ENCODE data around the gene PLA2G4F.

PLA2G4F gene

DNA sequence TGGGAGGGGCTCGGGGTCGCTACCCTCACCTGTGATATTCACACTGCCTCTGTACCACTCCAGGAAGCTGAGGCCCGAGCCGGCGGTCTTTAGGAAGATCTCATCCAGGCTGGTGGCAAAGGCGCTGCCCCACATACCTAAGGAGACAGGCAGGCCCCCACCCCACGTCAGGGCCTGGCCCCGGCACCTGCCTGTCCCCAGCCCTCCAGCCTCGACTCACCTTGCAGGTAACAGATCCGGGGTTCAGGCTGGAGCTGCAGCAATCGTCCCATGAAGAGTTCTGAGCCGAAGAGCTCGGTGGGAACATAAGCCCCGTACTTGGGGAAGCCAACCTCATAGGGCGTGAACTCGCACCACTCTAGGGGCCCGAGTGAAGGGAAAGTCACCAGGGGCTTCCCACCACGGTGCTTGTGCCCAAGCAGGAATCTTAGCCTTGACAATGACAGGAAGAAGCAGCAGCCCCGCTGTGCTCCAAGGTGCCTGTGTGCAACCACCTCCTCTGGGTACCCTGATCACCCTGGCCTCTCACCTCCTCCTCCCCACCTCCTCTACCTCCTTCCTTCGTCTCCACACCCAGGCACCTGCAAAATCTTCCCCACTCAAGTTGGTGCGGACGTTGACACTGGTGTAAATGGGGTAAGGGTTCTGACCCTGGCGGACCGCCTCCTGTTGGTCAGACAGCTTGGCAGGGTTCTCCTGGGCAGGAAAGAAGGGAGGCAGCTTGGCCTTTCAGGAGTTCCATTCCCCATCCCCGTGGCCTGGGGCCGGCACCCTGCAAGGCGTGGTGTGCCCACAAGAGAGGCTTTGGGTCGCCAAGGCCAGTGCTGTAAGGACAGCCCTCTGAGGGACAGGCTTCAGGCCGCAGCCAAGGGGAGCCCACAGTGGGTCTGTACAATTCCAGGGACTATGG is 10.6 kb downstream of the PLA2G4F start:
- in situ Hi-C loops (cut with MboI; ENCODE audit: low pct_unique_long_range_greater_than_20kb, low sequenced_read_pairs, unreplicated experiment): no loop called here
- TF ChIP-seq, protein P1, sequence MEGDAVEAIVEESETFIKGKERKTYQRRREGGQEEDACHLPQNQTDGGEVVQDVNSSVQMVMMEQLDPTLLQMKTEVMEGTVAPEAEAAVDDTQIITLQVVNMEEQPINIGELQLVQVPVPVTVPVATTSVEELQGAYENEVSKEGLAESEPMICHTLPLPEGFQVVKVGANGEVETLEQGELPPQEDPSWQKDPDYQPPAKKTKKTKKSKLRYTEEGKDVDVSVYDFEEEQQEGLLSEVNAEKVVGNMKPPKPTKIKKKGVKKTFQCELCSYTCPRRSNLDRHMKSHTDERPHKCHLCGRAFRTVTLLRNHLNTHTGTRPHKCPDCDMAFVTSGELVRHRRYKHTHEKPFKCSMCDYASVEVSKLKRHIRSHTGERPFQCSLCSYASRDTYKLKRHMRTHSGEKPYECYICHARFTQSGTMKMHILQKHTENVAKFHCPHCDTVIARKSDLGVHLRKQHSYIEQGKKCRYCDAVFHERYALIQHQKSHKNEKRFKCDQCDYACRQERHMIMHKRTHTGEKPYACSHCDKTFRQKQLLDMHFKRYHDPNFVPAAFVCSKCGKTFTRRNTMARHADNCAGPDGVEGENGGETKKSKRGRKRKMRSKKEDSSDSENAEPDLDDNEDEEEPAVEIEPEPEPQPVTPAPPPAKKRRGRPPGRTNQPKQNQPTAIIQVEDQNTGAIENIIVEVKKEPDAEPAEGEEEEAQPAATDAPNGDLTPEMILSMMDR (IDR thresholded peaks at IDR 0.05; ENCODE audit: extremely low read depth, insufficient read depth, missing control alignments): no peak
- no peak for DNase-seq (ENCODE audit: low spot score)

DNA sequence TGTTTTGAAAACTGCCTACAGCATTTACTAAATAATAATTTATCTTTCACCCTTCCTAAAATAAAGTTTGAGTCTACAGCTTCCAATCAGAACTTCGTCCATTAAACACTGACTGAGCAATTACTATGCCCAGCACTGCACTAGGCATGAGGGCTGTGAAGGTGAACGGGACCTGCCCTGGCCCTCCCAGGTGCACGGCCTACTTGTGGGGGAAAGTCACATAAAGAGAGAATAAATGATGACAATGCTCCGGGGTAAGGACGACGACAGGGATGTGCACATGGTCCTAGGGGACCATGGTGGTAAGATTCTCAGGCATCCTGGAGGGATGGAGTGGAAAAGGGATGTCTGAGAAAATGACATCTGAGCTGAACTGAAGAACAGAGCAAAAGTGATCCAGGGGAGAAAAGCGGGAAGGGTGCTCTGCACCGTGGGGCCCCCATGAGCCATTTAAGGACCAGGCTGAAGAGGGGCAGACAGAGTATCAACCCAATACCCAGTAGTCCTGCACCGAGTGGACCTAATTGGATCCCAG is 11.5 kb downstream of the PLA2G4F start:
- DNase-seq (ENCODE audit: low spot score): no peak
- TF ChIP-seq, protein P1 (IDR thresholded peaks at IDR 0.05; ENCODE audit: extremely low read depth, insufficient read depth, missing control alignments): no peak
- in situ Hi-C loops (cut with MboI; ENCODE audit: low pct_unique_long_range_greater_than_20kb, low sequenced_read_pairs, unreplicated experiment): no loop called here

DNA sequence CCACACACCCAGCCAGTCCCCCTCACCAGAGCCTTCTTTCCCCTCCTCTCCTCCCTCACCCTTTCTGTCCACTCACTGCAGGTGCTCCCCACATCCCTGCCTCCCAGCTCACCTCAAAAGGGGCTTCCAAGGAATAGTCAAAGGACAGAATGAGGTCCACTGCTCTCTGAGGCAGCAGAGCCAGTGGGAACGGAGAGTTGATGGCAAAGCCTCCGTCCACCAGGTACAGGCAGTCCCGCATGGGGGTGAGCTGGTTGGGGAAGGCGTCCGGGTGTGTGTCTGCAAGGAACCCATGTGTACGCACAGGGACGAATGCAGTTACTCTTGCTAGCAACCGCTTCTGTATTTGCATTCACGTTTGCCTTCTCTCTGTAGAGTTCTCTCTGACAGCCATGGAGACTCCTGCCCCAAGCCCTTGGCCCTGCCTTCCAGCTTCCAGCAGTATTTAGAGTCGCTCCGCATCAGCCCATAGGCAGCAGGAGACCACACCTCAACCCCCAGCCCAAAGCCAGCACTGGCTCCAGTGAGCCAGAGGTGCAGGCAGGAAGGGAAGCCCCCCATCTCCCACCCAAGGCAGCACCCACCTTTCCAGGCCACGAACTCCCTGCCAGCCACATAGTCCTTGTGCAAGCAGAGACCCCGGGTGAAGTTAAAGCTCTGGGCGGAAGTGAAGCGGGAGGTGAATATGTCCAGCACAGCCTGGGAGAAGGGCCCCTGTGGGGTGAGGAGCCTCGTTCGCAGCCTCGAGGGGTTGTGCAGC is 12.4 kb downstream of the PLA2G4F start:
- no peak for DNase-seq (ENCODE audit: low spot score)
- in situ Hi-C loops (cut with MboI; ENCODE audit: low pct_unique_long_range_greater_than_20kb, low sequenced_read_pairs, unreplicated experiment): no loop called here

DNA sequence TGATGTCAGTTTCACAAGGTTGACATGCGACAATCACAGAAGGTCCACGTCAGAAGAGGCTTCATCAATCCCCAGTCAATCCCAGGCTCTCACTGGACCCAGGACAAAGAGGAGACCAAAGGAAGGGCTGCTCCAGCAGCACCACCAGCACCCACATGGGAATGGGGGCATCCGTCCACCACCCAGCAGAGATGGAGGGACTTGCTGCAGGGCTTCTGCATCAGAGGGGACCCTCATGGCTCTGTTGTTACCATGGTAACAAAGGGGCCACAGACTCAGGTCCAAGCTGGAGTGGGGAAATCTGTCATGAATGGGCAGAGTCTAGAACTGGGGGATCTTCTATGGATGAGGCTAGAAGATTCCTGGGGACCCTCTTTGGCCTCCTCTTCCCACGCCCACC is 13.1 kb downstream of the PLA2G4F start:
- TF ChIP-seq, protein P1 (IDR thresholded peaks at IDR 0.05; ENCODE audit: extremely low read depth, insufficient read depth, missing control alignments): no peak
- DNase-seq (ENCODE audit: low spot score): no peak
- in situ Hi-C loops (cut with MboI; ENCODE audit: low pct_unique_long_range_greater_than_20kb, low sequenced_read_pairs, unreplicated experiment): no loop called here

More for the DNA sequence above, 12.4 kb downstream of the PLA2G4F start:
- TF ChIP-seq, protein P1 (IDR thresholded peaks at IDR 0.05; ENCODE audit: extremely low read depth, insufficient read depth, missing control alignments): no peak

DNA sequence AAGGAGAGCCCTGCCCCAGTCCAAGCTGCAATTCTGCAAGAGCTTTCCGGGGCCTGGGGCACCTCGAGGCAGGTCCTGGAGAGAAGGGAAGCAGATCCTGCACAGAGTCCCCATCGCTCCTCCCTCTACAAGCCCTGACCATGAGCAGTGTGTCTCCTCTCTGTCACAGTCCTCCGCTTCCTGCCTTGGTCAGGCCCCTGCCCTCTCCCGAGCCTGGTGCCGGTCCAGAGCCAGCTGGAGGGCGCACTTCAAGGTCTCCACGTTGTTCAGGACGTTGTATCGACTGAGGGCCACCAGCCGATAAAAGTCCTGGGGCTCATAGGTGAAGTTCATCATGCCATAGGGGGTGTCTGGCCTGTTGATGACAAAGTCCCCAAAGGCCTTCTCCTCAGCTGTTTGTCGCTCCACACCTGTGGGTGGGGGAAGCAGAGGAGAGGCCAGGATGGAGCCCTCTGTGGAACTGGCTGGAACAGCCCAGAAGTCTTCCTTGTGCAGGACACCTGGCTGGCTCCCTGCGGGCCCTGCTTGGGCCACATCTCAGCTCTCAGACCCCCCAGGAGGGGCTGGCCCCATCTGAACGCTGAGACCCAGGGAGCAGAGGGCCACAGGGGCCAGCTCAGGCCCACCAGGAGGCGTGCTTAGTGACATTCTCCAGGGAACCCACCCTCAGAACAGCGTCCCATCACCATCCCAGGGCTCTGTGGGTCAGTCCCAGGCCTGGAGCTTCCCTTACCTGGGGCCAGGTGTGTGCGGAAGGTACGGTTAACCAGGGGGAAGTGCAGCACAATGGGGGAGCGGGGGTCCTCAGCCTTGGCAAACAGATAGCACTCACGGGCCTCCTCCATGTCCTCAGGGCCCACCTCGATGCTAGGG is 14.4 kb downstream of the PLA2G4F start:
- TF ChIP-seq, protein P1 (IDR thresholded peaks at IDR 0.05; ENCODE audit: extremely low read depth, insufficient read depth, missing control alignments): no peak
- in situ Hi-C loops (cut with MboI; ENCODE audit: low pct_unique_long_range_greater_than_20kb, low sequenced_read_pairs, unreplicated experiment): no loop called here
- no peak for DNase-seq (ENCODE audit: low spot score)

DNA sequence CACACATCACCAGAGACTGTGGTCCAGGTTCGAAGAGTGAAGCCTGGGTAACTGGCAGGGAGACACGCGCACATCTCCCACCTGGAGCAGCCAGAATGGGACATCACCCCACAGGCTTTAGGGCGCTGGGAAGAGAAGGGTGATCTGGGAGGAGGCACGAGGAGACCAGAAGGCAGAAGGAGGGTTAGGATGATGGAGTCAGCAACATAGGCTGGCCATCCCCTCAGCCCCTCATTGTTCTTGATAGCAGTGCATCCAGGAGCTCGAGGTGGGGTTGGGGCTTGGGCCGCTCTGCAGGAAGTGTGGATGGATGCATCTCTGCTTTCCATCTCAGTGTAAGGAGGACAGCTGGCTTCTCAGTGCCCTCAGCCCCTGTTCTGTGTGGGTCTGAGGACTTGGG is 15.2 kb downstream of the PLA2G4F start:
- DNase-seq (ENCODE audit: low spot score): no peak
- TF ChIP-seq, protein P1 (IDR thresholded peaks at IDR 0.05; ENCODE audit: extremely low read depth, insufficient read depth, missing control alignments): no peak
- in situ Hi-C loops (cut with MboI; ENCODE audit: low pct_unique_long_range_greater_than_20kb, low sequenced_read_pairs, unreplicated experiment): no loop called here

Data from GM13977 (cell line).